Activated CD8-positive, alpha-beta T cell treated with anti-CD3 and anti-CD28 coated beads, Interleukin-2, amount 10 ng/mL, durations not matched to agents 7 days and 5 days (primary cell): Measurements from ENCODE around the gene GNPNAT1. TPM values are rescaled to one million over a fixed set of nuclear protein-coding genes. Genes with fewer than 3 reads are reported as not detected.

Experiments
- ATAC-seq: fragments of 150-1000 bp; cut with Tn5 transposase; one replicate; pipeline ENCODE4 v1.10.0; 2021; ENCODE audit warnings: moderate library complexity
- CTCF ChIA-PET: fragments of 350-600 bp; sonication (Branson Sonifier 250); formaldehyde crosslinking; loops from one replicate; lab custom pipeline; 2021; ENCODE audit warnings: antibody characterized with exemption; lab: Charles Lee
- POLR2A ChIA-PET: fragments of 350-600 bp; sonication (Branson Sonifier 250); formaldehyde crosslinking; loops from one replicate; lab custom pipeline; 2021; ENCODE audit warnings: antibody characterized with exemption; lab: Charles Lee
- DNase-seq: peaks from one replicate; pipeline ENCODE4 v3.0.0-alpha.2; 2020
- H3K27ac Mint-ChIP-seq: one replicate; pipeline ENCODE4 v1.8.0; 2021; ENCODE audit warnings: mild to moderate bottlenecking, mixed read lengths
- H3K27me3 Mint-ChIP-seq: one replicate; pipeline ENCODE4 v1.8.0; 2021; ENCODE audit warnings: low read depth, mixed read lengths
- H3K36me3 Mint-ChIP-seq: one replicate; pipeline ENCODE4 v1.8.0; 2021; ENCODE audit warnings: low read depth, mixed read lengths
- H3K4me1 Mint-ChIP-seq: one replicate; pipeline ENCODE4 v1.8.0; 2021; ENCODE audit warnings: low read depth, mixed read lengths
- H3K4me3 Mint-ChIP-seq: one replicate; pipeline ENCODE4 v1.8.0; 2021; ENCODE audit warnings: mild to moderate bottlenecking, mixed read lengths
- H3K9me3 Mint-ChIP-seq: one replicate; pipeline ENCODE4 v1.8.0; 2022; ENCODE audit warnings: mixed read lengths; ENCODE audit not compliant: insufficient read depth
- total RNA-seq, 2 experiments: library from RNA; stranded (reverse); gene quantifications; one replicate each; pipeline ENCODE4 v1.2.3, GENCODE V29; 2021

The GNPNAT1 gene
- 10 to 100 TPM; 14.9 to 16.3 TPM for total RNA-seq

DNA sequence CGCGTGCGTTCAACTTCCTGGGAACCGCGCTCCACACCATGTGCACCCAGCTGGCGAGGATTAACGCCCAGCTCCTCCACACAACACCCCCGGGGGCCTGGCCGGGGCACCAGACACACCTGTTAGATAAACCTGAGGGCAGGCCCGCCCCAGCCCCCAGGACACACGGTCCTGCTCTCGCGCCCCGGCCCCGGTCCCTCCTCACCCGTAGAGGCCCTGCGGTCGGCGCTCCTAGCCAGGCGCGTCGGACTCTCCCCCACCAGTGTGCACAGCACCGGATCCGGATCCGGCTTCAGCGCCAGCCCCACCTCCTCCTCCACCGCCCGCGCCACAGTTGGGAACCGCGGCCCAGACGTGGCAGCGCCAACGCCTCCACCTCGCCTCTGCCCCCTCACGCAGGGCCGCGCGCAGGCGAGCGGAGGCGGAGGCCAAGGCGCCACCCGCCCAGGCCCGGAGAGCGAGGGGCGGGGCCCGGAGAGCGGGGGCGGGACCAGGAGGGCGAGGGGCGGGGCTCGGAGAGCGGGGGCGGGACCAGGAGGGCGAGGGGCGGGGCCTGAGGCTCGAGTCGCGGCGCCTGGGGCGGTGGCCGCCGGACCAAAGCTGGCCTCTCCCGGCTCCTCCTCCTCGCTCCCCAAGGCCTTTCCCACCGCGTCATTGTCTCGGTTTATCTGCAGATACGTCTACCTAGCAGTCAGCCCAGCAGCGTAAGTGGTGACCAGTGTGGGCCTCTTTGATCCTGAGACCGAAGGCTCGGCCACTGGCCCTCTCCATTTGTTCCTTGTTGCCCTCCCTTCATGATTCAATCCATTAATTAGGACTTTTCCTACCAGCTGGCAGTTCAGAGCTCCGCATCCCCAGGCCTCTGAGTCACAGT lies at the start of gene GNPNAT1:
Gene GNPNAT1 (minus strand): TSS at position 385 of the 874 bp plus-strand sequence. CDS start 6,957 bp downstream, outside the sequence.
- POLR2A ChIA-PET: interaction anchor here (0.6 to 0.9 kb wide), 5 partner anchors 49 to 100 kb away, joined by 3 to 8 read pairs (median 3); partner anchors contain the start of gene STYX
- Mint-ChIP-seq H3K27ac (peak within 1 kb of the TSS; percentile 76), H3K27me3 (no peaks in the 10 kb centered on the region), H3K36me3 (peaks cover 9% of the 10 kb centered on the region), H3K9me3 (no peaks in the 10 kb centered on the region), H3K4me1 (peaks cover 33% of the 10 kb centered on the region), H3K4me3 (peak within 1 kb of the TSS; percentile 86)
- peak; percentile 99 for ATAC-seq
- CTCF ChIA-PET: interaction anchor here (0.6 to 1.2 kb wide), 3 partner anchors 10 to 67 kb away, joined by 3 to 5 read pairs (median 3); no protein-coding TSS in a partner anchor
- peak; percentile 92 for DNase-seq

DNA sequence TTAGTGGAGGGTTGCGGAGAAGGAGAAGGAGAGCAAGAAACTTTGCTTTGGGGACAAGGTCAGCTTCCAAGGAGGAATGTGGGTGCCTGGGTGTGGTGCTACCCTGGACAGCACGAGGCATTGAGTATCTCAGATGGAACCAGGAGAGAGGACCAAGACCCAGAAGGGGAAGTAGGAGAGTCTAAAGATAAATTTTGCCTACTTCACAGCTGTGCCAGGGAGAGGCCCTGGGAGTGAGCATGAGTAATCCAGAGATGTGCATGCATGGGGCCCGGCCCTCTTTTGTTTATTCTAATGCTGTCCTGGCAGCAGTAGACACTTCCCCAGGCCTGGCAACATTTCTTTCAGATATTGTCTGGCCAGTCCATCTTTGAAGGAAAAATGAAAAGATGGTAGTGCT lies 49.5 kb upstream of the GNPNAT1 start:
- Mint-ChIP-seq H3K9me3 (no peaks in the 10 kb centered on the region), H3K27me3 (peaks cover 2% of the 10 kb centered on the region), H3K36me3 (no peaks in the 10 kb centered on the region), H3K27ac (no peak overlapping the region), H3K4me1 (no peaks in the 10 kb centered on the region), H3K4me3 (no peak overlapping the region)
- DNase-seq: no peak
- CTCF ChIA-PET: no interaction called here
- ATAC-seq: no peak
- POLR2A ChIA-PET: no interaction called here

DNA sequence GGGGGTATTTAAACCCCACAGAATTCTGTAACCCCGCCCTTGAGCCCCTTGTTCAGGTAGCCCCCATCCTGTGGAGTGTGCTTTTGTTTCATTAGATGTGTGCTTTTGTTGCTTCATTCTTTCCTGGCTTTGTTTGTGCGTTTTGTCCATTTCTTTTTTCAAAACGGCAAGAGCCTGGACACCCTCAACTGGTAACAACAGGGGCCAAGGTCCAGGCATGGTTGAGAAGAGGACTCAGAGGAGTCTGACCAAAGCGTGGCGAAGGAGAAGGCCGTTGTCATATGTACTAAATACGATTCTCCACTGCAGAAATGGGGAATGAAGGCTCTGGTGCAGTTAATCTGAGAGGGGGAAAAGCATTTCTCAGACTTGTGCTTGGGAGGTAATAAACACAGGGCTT lies 46.0 kb upstream of the GNPNAT1 start:
- CTCF ChIA-PET: no interaction called here
- no peak overlapping the region for H3K4me3 Mint-ChIP-seq
- ATAC-seq: no peak
- H3K4me1 Mint-ChIP-seq: no peaks in the 10 kb centered on the region
- H3K36me3 Mint-ChIP-seq: no peaks in the 10 kb centered on the region
- peaks cover 5% of the 10 kb centered on the region for H3K27me3 Mint-ChIP-seq
- POLR2A ChIA-PET: no interaction called here
- no peak overlapping the region for H3K27ac Mint-ChIP-seq
- H3K9me3 Mint-ChIP-seq: no peaks in the 10 kb centered on the region
- DNase-seq: no peak

DNA sequence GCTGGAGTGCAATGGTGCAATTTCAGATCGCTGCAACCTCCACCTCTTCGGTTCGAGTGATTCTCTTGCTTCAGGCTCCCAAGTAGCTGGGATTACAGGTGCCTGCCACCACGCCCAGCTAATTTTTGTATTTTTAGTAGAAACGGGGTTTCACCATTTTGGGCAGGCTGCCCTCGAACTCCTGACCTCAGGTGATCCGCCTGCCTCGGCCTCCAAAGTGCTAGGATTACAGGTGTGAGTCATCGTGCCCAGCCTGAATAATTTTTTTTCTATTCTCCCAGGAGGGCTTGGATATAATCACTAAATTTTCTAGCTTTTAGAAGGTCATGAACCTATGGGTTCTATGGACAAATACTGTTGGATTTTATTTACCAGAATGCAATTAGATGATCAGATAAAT lies 44.7 kb upstream of the GNPNAT1 start:
- Mint-ChIP-seq H3K27me3 (peaks cover 5% of the 10 kb centered on the region), H3K9me3 (no peaks in the 10 kb centered on the region), H3K27ac (no peak overlapping the region), H3K4me3 (no peak overlapping the region), H3K4me1 (no peaks in the 10 kb centered on the region), H3K36me3 (no peaks in the 10 kb centered on the region)
- ATAC-seq (no peak), DNase-seq (no peak)
- ChIA-PET POLR2A (no interaction called here), CTCF (no interaction called here)

DNA sequence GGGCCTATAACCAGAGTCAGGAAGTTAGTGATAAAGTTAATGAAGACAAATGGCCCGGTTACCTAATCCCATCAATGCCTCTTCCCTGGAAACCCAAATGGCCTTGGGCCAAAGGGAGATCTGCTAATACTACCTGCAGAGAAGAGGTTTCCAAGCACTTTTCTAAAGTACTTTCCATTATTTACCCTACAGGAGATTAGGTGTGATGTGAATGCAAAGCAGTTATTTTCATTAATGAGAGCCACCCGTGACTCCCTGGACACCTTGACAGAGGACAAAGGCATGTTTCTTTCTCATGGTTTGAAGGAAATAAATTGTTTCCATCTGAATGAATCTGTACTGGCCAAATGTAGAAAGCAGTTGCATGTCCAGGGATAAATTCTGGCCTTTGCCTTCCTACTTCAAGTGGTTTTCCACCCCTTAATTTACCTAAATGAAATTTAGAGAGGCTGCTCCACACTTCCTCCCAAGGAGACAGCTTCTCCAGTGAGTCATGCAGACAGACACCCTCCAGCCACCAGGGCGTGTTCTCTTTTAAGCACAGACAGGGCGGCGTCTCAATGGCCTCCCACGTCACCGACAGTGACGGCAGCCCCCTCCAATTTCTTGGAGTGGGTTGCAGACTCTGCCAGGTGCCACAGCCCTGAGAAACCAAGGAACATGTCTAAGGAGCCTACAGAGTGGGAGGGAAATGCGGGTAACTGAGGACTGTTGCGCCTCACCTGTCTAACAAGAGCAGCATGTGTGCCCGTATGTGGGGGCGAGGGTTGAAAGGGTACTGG lies 43.9 kb upstream of the GNPNAT1 start:
- H3K27ac Mint-ChIP-seq: no peak overlapping the region
- H3K36me3 Mint-ChIP-seq: no peaks in the 10 kb centered on the region
- peaks cover 5% of the 10 kb centered on the region for H3K27me3 Mint-ChIP-seq
- no peak for DNase-seq
- H3K4me3 Mint-ChIP-seq: no peak overlapping the region
- no peaks in the 10 kb centered on the region for H3K4me1 Mint-ChIP-seq
- no peak for ATAC-seq
- ChIA-PET POLR2A (no interaction called here), CTCF (interaction anchor here (1.5 kb wide), 1 partner anchor 15 kb away, joined by 3 read pairs; no protein-coding TSS in a partner anchor)
- no peaks in the 10 kb centered on the region for H3K9me3 Mint-ChIP-seq

DNA sequence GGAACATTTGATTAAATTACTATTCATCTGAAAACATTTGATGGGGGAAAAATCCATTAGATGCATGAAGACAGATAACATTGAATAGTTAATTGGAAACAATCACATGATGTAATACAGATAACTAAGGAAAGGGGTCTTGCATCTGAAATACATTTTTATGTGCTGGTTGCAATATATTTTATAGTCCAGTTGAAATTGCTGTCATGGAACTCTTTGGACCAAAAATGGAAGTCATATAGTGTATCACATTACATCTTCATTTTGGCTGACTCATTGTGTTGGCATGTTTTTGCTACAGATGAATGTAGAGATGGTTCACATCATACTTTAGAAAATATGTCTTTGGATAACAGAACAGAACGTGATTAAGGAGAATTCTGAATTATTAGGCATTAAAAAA lies 43.0 kb upstream of the GNPNAT1 start:
- CTCF ChIA-PET: interaction anchor here (1.5 kb wide), 2 partner anchors 14 to 126 kb away, joined by 3 to 5 read pairs; no protein-coding TSS in a partner anchor
- Mint-ChIP-seq H3K36me3 (no peaks in the 10 kb centered on the region), H3K9me3 (no peaks in the 10 kb centered on the region), H3K27ac (no peak overlapping the region), H3K4me1 (no peaks in the 10 kb centered on the region), H3K4me3 (no peak overlapping the region), H3K27me3 (peaks cover 6% of the 10 kb centered on the region)
- POLR2A ChIA-PET: no interaction called here
- ATAC-seq (no peak), DNase-seq (no peak)

DNA sequence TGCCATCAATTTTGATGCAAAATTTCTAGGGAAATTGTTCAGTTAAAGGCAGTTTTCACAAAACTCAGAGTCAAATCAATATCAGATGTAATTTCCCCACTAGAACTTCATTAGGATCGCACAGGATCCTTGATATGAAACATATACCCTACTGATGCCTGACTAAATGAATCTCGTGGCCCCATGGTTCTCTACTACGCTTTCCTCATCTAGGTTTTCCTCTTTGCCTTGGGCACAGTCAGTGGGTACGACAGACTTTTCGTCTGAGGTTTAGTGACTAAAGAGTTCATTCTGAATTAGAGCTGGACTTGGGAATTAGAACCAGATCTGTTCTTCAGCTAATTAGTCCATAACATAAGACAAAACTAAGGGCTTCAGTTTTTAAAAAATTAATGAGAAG lies 42.5 kb upstream of the GNPNAT1 start:
- H3K27ac Mint-ChIP-seq: no peak overlapping the region
- no peak for DNase-seq
- H3K9me3 Mint-ChIP-seq: no peaks in the 10 kb centered on the region
- H3K27me3 Mint-ChIP-seq: peaks cover 7% of the 10 kb centered on the region
- no peak overlapping the region for H3K4me3 Mint-ChIP-seq
- no peaks in the 10 kb centered on the region for H3K4me1 Mint-ChIP-seq
- H3K36me3 Mint-ChIP-seq: no peaks in the 10 kb centered on the region
- ATAC-seq: no peak
- CTCF ChIA-PET: interaction anchor here (1.5 kb wide), 2 partner anchors 14 to 127 kb away, joined by 3 to 5 read pairs; no protein-coding TSS in a partner anchor
- POLR2A ChIA-PET: no interaction called here

DNA sequence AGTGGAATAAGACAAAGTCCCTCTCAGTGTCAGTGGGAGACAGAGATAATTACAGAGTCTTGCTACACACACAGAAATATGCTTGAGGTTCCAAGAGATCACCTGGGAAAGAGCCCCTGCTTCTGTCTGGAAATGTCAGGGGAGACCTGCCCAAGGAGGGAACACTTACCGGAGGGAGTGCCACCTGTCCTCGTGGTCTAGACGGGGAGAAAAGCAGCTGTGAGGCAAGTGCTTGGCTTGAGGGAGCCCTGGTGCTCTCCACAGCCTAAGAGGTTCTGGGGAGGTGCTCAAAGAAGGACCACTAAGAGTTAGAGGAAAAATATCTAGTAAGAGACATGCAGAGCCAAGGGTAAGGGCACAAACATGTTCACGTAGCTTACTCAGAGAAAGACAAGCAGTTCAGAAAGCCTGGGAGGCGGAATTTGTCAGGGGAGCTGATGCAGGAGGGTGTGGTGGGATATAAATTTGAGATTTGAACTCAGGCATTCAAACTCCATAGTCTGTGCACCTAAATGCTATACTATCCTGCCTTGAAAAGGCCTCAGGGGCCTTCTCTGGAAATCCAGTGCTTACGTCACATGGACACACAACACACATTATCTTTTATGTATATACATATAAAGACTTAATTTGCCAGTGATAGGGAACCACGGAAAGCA lies 38.2 kb upstream of the GNPNAT1 start:
- Mint-ChIP-seq H3K27me3 (peaks cover 8% of the 10 kb centered on the region), H3K9me3 (no peaks in the 10 kb centered on the region), H3K36me3 (no peaks in the 10 kb centered on the region), H3K4me3 (no peak overlapping the region), H3K27ac (no peak overlapping the region), H3K4me1 (peaks cover 1% of the 10 kb centered on the region)
- CTCF ChIA-PET: interaction anchor here (0.6 to 1.1 kb wide), 2 partner anchors 131 to 359 kb away, joined by 3 to 4 read pairs; no protein-coding TSS in a partner anchor
- no peak for DNase-seq
- no peak for ATAC-seq
- POLR2A ChIA-PET: no interaction called here

DNA sequence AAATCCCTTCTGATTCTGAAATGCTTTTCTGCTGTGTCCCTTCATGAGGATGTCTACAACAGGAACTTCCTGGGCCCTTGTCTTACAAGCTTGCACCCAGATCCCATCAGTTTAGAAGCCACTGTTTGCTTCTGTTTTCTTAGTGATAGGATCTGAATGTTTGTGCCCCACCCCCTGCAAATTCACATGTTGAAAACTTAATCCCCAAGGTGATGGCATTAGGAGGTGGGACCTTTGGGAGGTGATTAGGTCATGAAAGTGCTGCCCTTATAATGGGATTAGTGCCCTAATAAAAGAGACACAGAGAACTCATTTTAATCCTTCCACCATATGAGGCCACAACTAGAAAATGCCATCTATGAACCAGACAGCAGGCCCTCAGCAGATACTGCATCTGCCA lies 36.0 kb upstream of the GNPNAT1 start:
- Mint-ChIP-seq H3K4me3 (no peak overlapping the region), H3K9me3 (no peaks in the 10 kb centered on the region), H3K27ac (no peak overlapping the region), H3K27me3 (peaks cover 11% of the 10 kb centered on the region), H3K4me1 (peaks cover 1% of the 10 kb centered on the region), H3K36me3 (no peaks in the 10 kb centered on the region)
- DNase-seq (no peak), ATAC-seq (no peak)
- ChIA-PET POLR2A (no interaction called here), CTCF (no interaction called here)

DNA sequence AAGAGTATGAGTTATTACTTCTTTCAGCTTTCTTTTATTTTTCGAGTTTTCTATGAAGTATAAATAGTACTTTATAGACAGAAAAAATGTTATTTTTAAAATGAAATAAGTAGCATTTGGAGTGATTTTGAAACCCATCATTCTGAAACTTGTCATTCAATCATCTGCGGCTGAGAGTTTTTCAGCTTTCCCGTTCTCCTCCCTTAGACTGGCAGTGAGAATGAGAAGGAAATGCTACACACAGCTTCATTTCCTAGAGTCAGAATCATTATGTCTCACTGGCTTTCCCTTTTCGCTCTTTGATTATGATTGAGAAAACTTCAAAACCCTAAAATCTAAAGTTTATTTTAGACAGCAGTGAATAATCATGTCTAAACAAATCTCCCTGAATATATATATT lies 33.7 kb upstream of the GNPNAT1 start:
- DNase-seq (no peak), ATAC-seq (no peak)
- no peaks in the 10 kb centered on the region for H3K36me3 Mint-ChIP-seq
- ChIA-PET CTCF (interaction anchor here (0.8 to 3.6 kb wide), 7 partner anchors 21 to 481 kb away, joined by 3 to 35 read pairs (median 3); no protein-coding TSS in a partner anchor), POLR2A (no interaction called here)
- H3K27me3 Mint-ChIP-seq: peaks cover 9% of the 10 kb centered on the region
- H3K4me1 Mint-ChIP-seq: peaks cover 1% of the 10 kb centered on the region
- H3K27ac Mint-ChIP-seq: no peak overlapping the region
- H3K9me3 Mint-ChIP-seq: no peaks in the 10 kb centered on the region
- H3K4me3 Mint-ChIP-seq: no peak overlapping the region

DNA sequence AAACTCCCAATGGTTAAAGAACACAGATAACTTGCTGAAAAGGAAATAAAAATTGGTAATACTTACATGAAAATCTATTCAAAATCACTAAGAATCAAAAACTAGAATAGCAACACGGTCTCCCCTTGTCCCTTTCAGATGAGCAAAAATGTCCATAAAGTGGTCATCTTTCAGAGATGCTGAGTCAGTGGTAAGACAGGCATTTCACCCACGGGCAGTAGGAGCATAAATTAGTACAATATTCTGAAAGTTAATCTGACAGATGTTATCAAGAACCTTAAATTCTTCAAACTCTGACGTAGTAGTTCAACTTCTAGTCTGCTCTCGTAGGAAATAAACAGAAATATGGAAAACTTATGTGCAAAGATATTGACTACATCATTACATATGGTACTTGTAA lies 33.1 kb upstream of the GNPNAT1 start:
- no peak for ATAC-seq
- no peak overlapping the region for H3K4me3 Mint-ChIP-seq
- POLR2A ChIA-PET: no interaction called here

More for the DNA sequence above, 33.1 kb upstream of the GNPNAT1 start:
- Mint-ChIP-seq H3K27ac (no peak overlapping the region), H3K27me3 (peaks cover 9% of the 10 kb centered on the region), H3K4me1 (peaks cover 1% of the 10 kb centered on the region), H3K9me3 (no peaks in the 10 kb centered on the region), H3K36me3 (no peaks in the 10 kb centered on the region)
- DNase-seq: no peak
- CTCF ChIA-PET: interaction anchor here (0.6 to 3.6 kb wide), 7 partner anchors 129 to 482 kb away, joined by 3 to 35 read pairs (median 3); no protein-coding TSS in a partner anchor
